ENCODE results near the gene ATG4D. TPM values are rescaled to one million over a fixed set of nuclear protein-coding genes. Genes with fewer than 3 reads are reported as not detected.
"Not testable (repeated sequence)": the region's sequence is repeated elsewhere in the genome, so short reads cannot be mapped to it uniquely, and the experiment has no call there.

The ATG4D gene
- total RNA-seq, 4 donors from 2014 or later = 18.4 to 35.6 (median 24.9) TPM

DNA sequence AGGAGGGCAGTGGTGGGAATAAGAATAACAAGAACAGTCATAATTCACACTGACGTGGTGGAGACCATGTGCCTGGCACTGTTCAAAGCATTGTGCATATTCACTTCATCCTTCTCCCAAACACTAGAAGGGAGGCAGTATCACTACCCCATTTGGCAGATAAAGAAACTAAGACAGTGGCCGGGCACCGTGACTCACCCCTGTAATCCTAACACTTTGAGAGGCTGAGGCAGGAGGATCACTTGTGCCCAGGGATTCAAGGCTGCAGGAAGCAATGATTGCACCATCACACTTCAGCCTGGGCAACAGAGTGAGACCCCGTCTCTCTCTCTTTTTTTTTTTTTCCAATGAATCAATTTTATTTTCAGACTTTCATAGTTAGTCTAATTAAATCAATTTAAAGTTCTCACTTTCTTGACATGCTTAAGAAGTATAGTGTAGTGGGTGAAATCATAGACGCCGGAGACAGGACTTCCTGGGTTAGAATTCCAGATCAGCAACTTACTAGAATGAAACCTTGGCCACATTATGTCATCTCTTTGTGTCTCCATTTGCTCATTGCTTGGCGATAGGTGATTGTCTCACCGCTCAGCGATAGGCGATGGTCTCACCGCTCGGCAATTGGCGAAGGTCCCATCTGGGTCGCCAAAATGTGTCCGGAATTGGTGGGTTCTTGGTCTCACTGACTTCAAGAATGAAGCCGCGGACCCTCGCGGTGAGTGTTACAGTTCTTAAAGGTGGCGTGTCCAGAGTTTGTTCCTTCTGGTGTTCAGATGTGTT, 5.3 kb upstream of the ATG4D start:
- ATAC-seq = no peak
- H3K27ac ChIP-seq = no peak overlapping the region
- H3K27me3 ChIP-seq = peaks cover 45% of the 10 kb centered on the region
- H3K36me3 ChIP-seq = no peaks in the 10 kb centered on the region
- WGBS, 2 donors (ENCODE audit: low coverage in 1 of 2) = 36 to 74% methylated on average over 3 to 18 of the region's 20 CpGs
- no peaks in the 10 kb centered on the region for H3K9me3 ChIP-seq
- no peak overlapping the region for H3K4me3 ChIP-seq
- H3K4me1 ChIP-seq = peaks cover 0 to 5% (median 0%) of the 10 kb centered on the region in 3 donors
- TF ChIP-seq EP300 (IDR thresholded peaks at IDR 0.05) (no peak), POLR2A (IDR thresholded peaks at IDR 0.05) (no peak), POLR2AphosphoS5 (IDR thresholded peaks at IDR 0.05) (no peak)
- TF ChIP-seq, protein P1, sequence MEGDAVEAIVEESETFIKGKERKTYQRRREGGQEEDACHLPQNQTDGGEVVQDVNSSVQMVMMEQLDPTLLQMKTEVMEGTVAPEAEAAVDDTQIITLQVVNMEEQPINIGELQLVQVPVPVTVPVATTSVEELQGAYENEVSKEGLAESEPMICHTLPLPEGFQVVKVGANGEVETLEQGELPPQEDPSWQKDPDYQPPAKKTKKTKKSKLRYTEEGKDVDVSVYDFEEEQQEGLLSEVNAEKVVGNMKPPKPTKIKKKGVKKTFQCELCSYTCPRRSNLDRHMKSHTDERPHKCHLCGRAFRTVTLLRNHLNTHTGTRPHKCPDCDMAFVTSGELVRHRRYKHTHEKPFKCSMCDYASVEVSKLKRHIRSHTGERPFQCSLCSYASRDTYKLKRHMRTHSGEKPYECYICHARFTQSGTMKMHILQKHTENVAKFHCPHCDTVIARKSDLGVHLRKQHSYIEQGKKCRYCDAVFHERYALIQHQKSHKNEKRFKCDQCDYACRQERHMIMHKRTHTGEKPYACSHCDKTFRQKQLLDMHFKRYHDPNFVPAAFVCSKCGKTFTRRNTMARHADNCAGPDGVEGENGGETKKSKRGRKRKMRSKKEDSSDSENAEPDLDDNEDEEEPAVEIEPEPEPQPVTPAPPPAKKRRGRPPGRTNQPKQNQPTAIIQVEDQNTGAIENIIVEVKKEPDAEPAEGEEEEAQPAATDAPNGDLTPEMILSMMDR (IDR thresholded peaks at IDR 0.05) = no peak

DNA sequence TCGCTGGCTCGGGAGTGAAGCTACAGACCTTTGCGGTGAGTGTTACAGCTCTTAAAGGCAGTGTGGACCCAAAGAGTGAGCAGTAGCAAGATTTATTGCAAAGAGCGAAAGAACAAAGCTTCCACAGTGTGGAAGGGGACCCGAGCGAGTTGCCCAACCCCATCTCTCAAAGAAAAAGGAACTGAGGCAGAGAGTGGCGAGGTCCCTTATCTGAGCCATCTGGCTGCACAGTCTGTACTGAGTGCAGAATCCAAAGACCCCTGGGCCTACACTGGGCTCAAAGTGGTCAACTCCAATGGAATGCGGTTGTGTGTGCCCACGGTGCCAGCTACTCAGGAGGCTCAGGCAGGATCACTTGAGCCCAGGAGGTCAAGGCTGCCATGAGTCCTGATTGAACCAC, 4.7 kb upstream of the ATG4D start:
- 40 to 58% methylated on average over 1 to 5 of the region's 9 CpGs for WGBS, 2 donors (ENCODE audit: low coverage in 1 of 2)
- not testable (repeated sequence) for H3K36me3 ChIP-seq, H3K27ac ChIP-seq, H3K9me3 ChIP-seq, ATAC-seq, H3K4me1 ChIP-seq, H3K4me3 ChIP-seq
- H3K27me3 ChIP-seq = peaks cover 45% of the 10 kb centered on the region

DNA sequence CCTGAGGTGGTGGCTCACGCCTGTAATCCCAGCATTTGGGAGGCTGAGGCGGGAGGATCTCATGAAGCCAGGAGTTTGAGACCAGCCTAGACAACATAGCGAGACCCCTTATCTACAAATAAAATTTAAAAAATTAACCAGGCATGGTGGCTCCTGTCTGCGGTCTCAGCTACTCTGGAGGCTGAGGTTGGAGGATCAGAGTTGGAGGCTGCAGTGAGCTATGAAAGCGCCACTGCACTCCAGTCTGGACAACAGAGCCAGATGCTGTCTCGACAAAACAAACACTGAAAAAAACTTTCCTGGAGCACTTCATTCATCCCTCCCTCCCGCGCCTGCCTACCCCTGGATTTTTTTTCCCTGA, 665 bp upstream of the ATG4D start:
- H3K27me3 ChIP-seq = peaks cover 16% of the 10 kb centered on the region
- TF ChIP-seq POLR2A (IDR thresholded peaks at IDR 0.05) (no peak), POLR2AphosphoS5 (IDR thresholded peaks at IDR 0.05) (no peak), EP300 (IDR thresholded peaks at IDR 0.05) (no peak)
- TF ChIP-seq, protein P1 (IDR thresholded peaks at IDR 0.05) = no peak
- H3K27ac ChIP-seq = peak overlapping the region in 3 of 4 donors; percentile 81 to 92 (median 92)
- ATAC-seq = no peak
- WGBS, 2 donors (ENCODE audit: low coverage in 1 of 2) = 26 to 45% methylated on average over 6 to 7 of the region's 8 CpGs
- peak overlapping the region; percentile 86 to 98 for H3K4me3 ChIP-seq
- peaks cover 0 to 28% (median 8%) of the 10 kb centered on the region in 3 donors for H3K4me1 ChIP-seq
- peaks cover 0 to 21% of the 10 kb centered on the region in 2 donors for H3K36me3 ChIP-seq
- H3K9me3 ChIP-seq = no peaks in the 10 kb centered on the region

DNA sequence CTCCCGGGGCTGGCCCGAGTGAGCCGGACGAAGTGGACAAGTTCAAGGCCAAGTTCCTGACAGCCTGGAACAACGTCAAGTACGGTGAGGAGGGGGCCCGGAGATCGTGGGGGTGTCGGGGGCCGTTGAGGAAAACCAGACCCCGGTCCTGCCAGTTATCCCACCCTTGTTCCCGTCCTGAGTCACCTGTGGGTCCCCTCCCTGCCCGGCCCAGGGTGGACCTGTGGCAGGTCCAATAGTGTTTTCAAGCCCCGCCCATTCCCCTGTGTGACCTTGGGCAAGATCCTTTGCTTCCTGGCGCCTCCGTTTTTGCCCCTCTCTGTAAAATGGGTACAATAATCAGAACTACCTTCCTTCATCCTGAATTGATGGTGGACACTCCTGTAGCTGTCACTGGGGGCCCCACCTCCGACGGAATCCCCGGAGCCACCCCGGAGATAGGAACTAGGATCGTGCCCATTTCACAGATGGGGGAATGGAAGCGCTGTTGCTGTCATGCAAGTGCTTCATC, 593 bp downstream of the ATG4D start:
- ATAC-seq = peak; percentile 29
- H3K4me1 ChIP-seq = peaks cover 0 to 28% (median 8%) of the 10 kb centered on the region in 3 donors
- TF ChIP-seq POLR2A (IDR thresholded peaks at IDR 0.05) (no peak), EP300 (IDR thresholded peaks at IDR 0.05) (no peak), POLR2AphosphoS5 (IDR thresholded peaks at IDR 0.05) (no peak)
- TF ChIP-seq, protein P1 (IDR thresholded peaks at IDR 0.05) = no peak
- no peaks in the 10 kb centered on the region for H3K9me3 ChIP-seq
- H3K27ac ChIP-seq = peak overlapping the region; percentile 79 to 92 (median 86)
- no CpG with 5 or more reads among the region's 22 CpGs for WGBS, 2 donors (ENCODE audit: low coverage in 1 of 2)
- H3K36me3 ChIP-seq = peaks cover 0 to 34% of the 10 kb centered on the region in 2 donors
- peak overlapping the region; percentile 86 to 98 for H3K4me3 ChIP-seq
- H3K27me3 ChIP-seq = peaks cover 3% of the 10 kb centered on the region

DNA sequence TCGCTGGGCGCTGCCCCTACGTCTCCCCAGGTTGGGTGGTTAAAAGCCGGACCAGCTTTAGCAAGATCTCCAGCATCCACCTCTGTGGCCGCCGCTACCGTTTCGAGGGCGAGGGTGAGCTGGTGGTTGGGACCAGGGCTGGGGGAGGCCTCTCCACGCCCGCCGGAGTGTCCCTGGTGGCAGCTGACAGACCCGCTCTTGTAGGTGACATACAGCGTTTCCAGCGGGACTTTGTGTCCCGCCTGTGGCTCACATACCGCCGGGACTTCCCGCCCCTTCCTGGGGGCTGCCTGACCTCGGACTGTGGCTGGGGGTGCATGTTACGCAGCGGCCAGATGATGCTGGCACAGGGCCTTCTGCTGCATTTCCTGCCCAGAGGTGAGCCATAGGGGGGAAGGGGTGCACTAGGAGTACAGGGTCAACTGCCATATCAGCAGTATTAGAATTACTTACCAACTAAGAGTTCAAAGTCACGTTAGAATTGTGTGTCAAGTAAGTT, 1.1 kb downstream of the ATG4D start:
- ATAC-seq = no peak

More for the DNA sequence above, 1.1 kb downstream of the ATG4D start:
- no peaks in the 10 kb centered on the region for H3K9me3 ChIP-seq
- H3K27me3 ChIP-seq = no peaks in the 10 kb centered on the region
- peaks cover 0 to 39% of the 10 kb centered on the region in 2 donors for H3K36me3 ChIP-seq
- peaks cover 0 to 28% (median 8%) of the 10 kb centered on the region in 3 donors for H3K4me1 ChIP-seq
- H3K4me3 ChIP-seq = peak overlapping the region; percentile 86 to 98
- 15% methylated on average over 4 of the region's 23 CpGs; no CpG with 5 or more reads in 1 of the 2 donors for WGBS, 2 donors (ENCODE audit: low coverage in 1 of 2)
- H3K27ac ChIP-seq = peak overlapping the region in 3 of 4 donors; percentile 81 to 92 (median 92)
- TF ChIP-seq POLR2AphosphoS5 (IDR thresholded peaks at IDR 0.05) (no peak), POLR2A (IDR thresholded peaks at IDR 0.05) (no peak), EP300 (IDR thresholded peaks at IDR 0.05) (no peak)
- TF ChIP-seq, protein P1 (IDR thresholded peaks at IDR 0.05) = no peak

All from gastroesophageal sphincter (tissue), 4 donors.